H1 (cell line): ENCODE measurements around the gene AIFM2. TPM values are rescaled to one million over a fixed set of nuclear protein-coding genes. Genes with fewer than 3 reads are reported as not detected.

Experiments used
- CTCF ChIA-PET: fragments of 300-600 bp; sonication (Branson Sonifier 250); formaldehyde crosslinking; loops from one replicate; lab custom pipeline; 2021; ENCODE audit not compliant: partially characterized antibody; lab: Charles Lee
- POLR2A ChIA-PET: fragments of 300-600 bp; sonication (Branson Sonifier 250); formaldehyde crosslinking; loops from one replicate; lab custom pipeline; 2021; ENCODE audit warnings: inconsistent platforms; ENCODE audit not compliant: partially characterized antibody; lab: Charles Lee
- DNase-seq, 2 experiments: peaks; one replicate each; pipeline versions ENCODE4 v3.0.0 to v3.0.0-alpha.2; 2010 to 2022; ENCODE audit warnings: low spot score in 2 of 2, low read depth in 1 of 2, mixed read lengths in 1 of 2
- FAIRE-seq: peaks from 2 replicates; lab custom pipeline; 2011; peaks lifted over from hg19 to GRCh38; lab: Jason Lieb, UNC
- H2AFZ ChIP-seq: 2 replicates; pipeline ENCODE4 v1.8.1; 2012; ENCODE audit warnings: low read length, inconsistent platforms
- H2AK5ac ChIP-seq: 2 replicates; pipeline ENCODE4 v1.6.1; 2013; ENCODE audit warnings: low read depth, low read length
- H2BK120ac ChIP-seq: replicated peaks from 2 replicates; pipeline ENCODE3; 2013; ENCODE audit warnings: low read depth, low read length, inconsistent platforms
- H2BK12ac ChIP-seq: 2 replicates; pipeline ENCODE4 v1.6.1; 2013; ENCODE audit warnings: low read depth, low read length
- H2BK15ac ChIP-seq: 2 replicates; pipeline ENCODE4 v1.6.1; 2013; ENCODE audit warnings: low read length
- H2BK20ac ChIP-seq: 2 replicates; pipeline ENCODE4 v1.6.1; 2013; ENCODE audit warnings: low read length
- H2BK5ac ChIP-seq: 2 replicates; pipeline ENCODE4 v1.6.1; 2013; ENCODE audit warnings: low read depth, low read length
- H3K14ac ChIP-seq: 2 replicates; pipeline ENCODE4 v1.6.1; 2013; ENCODE audit warnings: inconsistent platforms; ENCODE audit not compliant: insufficient read length
- H3K18ac ChIP-seq: 2 replicates; pipeline ENCODE4 v1.6.1; 2013; ENCODE audit warnings: low read length; ENCODE audit errors: extremely low read depth
- H3K23ac ChIP-seq: 2 replicates; pipeline ENCODE4 v1.6.1; 2013; ENCODE audit warnings: inconsistent platforms; ENCODE audit not compliant: insufficient read length
- H3K23me2 ChIP-seq: 2 replicates; pipeline ENCODE4 v1.6.1; 2013; ENCODE audit warnings: low read depth, low read length
- H3K27ac ChIP-seq: 2 replicates; pipeline ENCODE4 v1.6.1; 2011; ENCODE audit warnings: low read depth, low read length, inconsistent platforms
- H3K27me3 ChIP-seq, 4 experiments: replicated peaks in 1 of 4; 1 replicate in 1 of 4; 2 replicates in 3 of 4; pipeline versions ENCODE4 v1.6.1 to v1.8.1; 2011 to 2013; ENCODE audit warnings: low read length in 3 of 4, mild to moderate bottlenecking in 3 of 4, inconsistent platforms in 2 of 4, mixed read lengths in 2 of 4, moderate library complexity in 1 of 4; ENCODE audit not compliant: control insufficient read depth in 3 of 4, insufficient read depth in 3 of 4; ENCODE audit errors: extremely low read depth in 1 of 4
- H3K36me3 ChIP-seq, 4 experiments: 2 replicates each; pipeline versions ENCODE4 v1.6.1 to v1.8.1; 2011 to 2013; ENCODE audit warnings: mild to moderate bottlenecking in 4 of 4, low read length in 3 of 4, moderate library complexity in 2 of 4, control low read depth in 1 of 4, inconsistent platforms in 1 of 4; ENCODE audit not compliant: insufficient read depth in 4 of 4, control insufficient read depth in 2 of 4
- H3K4ac ChIP-seq: replicated peaks from 2 replicates; pipeline ENCODE3; 2013; ENCODE audit warnings: low read length, low read depth, mixed read lengths, inconsistent platforms; ENCODE audit not compliant: insufficient read length
- H3K4me1 ChIP-seq, 4 experiments: replicated peaks in 1 of 4; 1 replicate in 1 of 4; 2 replicates in 3 of 4; pipeline versions ENCODE4 v1.6.1 to v1.8.1; 2011 to 2013; ENCODE audit warnings: low read length in 3 of 4, inconsistent platforms in 2 of 4, mixed read lengths in 1 of 4; ENCODE audit not compliant: insufficient read depth in 4 of 4, control insufficient read depth in 3 of 4
- H3K4me2 ChIP-seq, 2 experiments: 2 replicates each; pipeline versions ENCODE4 v1.6.1 to v1.8.1; 2011 to 2013; ENCODE audit warnings: low read depth in 2 of 2, low read length in 2 of 2, control low read depth in 1 of 2, inconsistent platforms in 1 of 2, mild to moderate bottlenecking in 1 of 2; ENCODE audit not compliant: insufficient read depth in 1 of 2
- H3K4me3 ChIP-seq, 4 experiments: fragments of 200-600, 300-600 bp in 1 of 4; sonication (generic), shearing (Covaris generic), sonication (Bioruptor Twin) in 1 of 4; 2 replicates each; pipeline versions ENCODE4 v1.5.1 to v1.8.1; 2011 to 2016; ENCODE audit warnings: low read length in 4 of 4, low read depth in 3 of 4, control low read depth in 2 of 4, inconsistent platforms in 2 of 4, mild to moderate bottlenecking in 2 of 4, mixed read lengths in 1 of 4, moderate library complexity in 1 of 4; ENCODE audit not compliant: insufficient read depth in 2 of 4; ENCODE audit errors: extremely low read depth in 1 of 4
- H3K56ac ChIP-seq: replicated peaks from 2 replicates; pipeline ENCODE3; 2013; ENCODE audit warnings: low read depth, mild to moderate bottlenecking, mixed read lengths, low read length, inconsistent platforms; ENCODE audit not compliant: insufficient read length
- H3K79me1 ChIP-seq: 2 replicates; pipeline ENCODE4 v1.6.1; 2013; ENCODE audit warnings: low read depth, low read length, control low read depth
- H3K79me2 ChIP-seq, 2 experiments: 2 replicates each; pipeline versions ENCODE4 v1.6.1 to v1.8.1; 2012 to 2013; ENCODE audit warnings: low read length in 2 of 2, mild to moderate bottlenecking in 2 of 2, inconsistent platforms in 1 of 2; ENCODE audit not compliant: insufficient read depth in 2 of 2, control insufficient read depth in 1 of 2
- H3K9ac ChIP-seq, 4 experiments: replicated peaks in 1 of 4; 1 replicate in 1 of 4; 2 replicates in 3 of 4; pipeline versions ENCODE4 v1.6.1 to v1.8.1; 2011 to 2013; ENCODE audit warnings: low read depth in 3 of 4, low read length in 3 of 4, control low read depth in 2 of 4, mild to moderate bottlenecking in 2 of 4, moderate library complexity in 2 of 4, inconsistent platforms in 1 of 4; ENCODE audit errors: extremely low read depth in 1 of 4
- H3K9me3 ChIP-seq, 2 experiments: 2 replicates each; pipeline versions ENCODE4 v1.6.1 to v1.8.1; 2012 to 2013; ENCODE audit warnings: mild to moderate bottlenecking in 2 of 2, moderate library complexity in 2 of 2, control low read depth in 1 of 2, inconsistent platforms in 1 of 2, low read depth in 1 of 2, low read length in 1 of 2, mixed read lengths in 1 of 2; ENCODE audit not compliant: insufficient read depth in 2 of 2
- H4K20me1 ChIP-seq, 2 experiments: replicated peaks in 1 of 2; 2 replicates each; pipeline versions ENCODE3 to v1.8.1; 2011 to 2013; ENCODE audit warnings: inconsistent platforms in 2 of 2, low read length in 2 of 2, mild to moderate bottlenecking in 1 of 2; ENCODE audit not compliant: insufficient read depth in 2 of 2, control insufficient read depth in 1 of 2
- H4K5ac ChIP-seq: 2 replicates; pipeline ENCODE4 v1.6.1; 2013; ENCODE audit warnings: low read length, low read depth, mixed read lengths, inconsistent platforms; ENCODE audit not compliant: insufficient read length
- H4K8ac ChIP-seq: 2 replicates; pipeline ENCODE4 v1.8.0; 2013; ENCODE audit warnings: mild to moderate bottlenecking, moderate library complexity, low read length, inconsistent platforms; ENCODE audit not compliant: insufficient read depth; ENCODE audit errors: extremely low read depth
- H4K91ac ChIP-seq: replicated peaks from 2 replicates; pipeline ENCODE3; 2013; ENCODE audit warnings: low read length, mixed read lengths, inconsistent platforms; ENCODE audit not compliant: insufficient read length
- RNF2 ChIP-seq: fragments of 200-900, 300-1000 bp; sonication (generic); IDR thresholded peaks from 2 replicates; pipeline ENCODE4 v1.7.1; 2016; ENCODE audit warnings: borderline replicate concordance, low read depth, mild to moderate bottlenecking, antibody characterized with exemption, low read length; ENCODE audit not compliant: poor library complexity, severe bottlenecking; ENCODE audit errors: missing control alignments
- WGBS, 2 experiments: shearing (Covaris generic) in 1 of 2; methylation state at CpG; one replicate each; pipeline versions ENCODE4 v1.1.6 to v1.1.7; 2013 to 2015; ENCODE audit warnings: low lambda C conversion rate in 2 of 2, mixed read lengths in 2 of 2, inconsistent platforms in 1 of 2, low coverage in 1 of 2, missing lambda C conversion rate in 1 of 2; ENCODE audit not compliant: insufficient replicate concordance in 2 of 2, insufficient coverage in 1 of 2, insufficient read length in 1 of 2; ENCODE audit errors: extremely low coverage in 1 of 2, missing lambda C conversion rate in 1 of 2; 5-methylcytosine and 5-hydroxymethylcytosine counted together
- polyA plus RNA-seq, 7 experiments: library from polyadenylated mRNA; depleted of rRNA in 3 of 7; stranded (reverse) in 5 of 7; unstranded in 2 of 7; fragments of >200 nt in 5 of 7; fragments of 200-250 nt in 2 of 7; gene quantifications; 1 replicate in 5 of 7; 2 replicates in 1 of 7; 4 replicates in 1 of 7; pipeline versions ENCODE4 v1.2.1 to v1.2.3, GENCODE V29; 2011 to 2013; ENCODE audit warnings: missing spikeins in 2 of 7, mixed read lengths in 2 of 7
- total RNA-seq: library from RNA; stranded (reverse); fragmentation: NEBNext Ultra II Directional; extraction: Animal tissue kit (Norgen Biotek cat#: 25700); gene quantifications from 2 replicates; pipeline ENCODE4 v1.2.1, GENCODE V29; 2021
- TF ChIP-seq, protein P1 (sequence below), 3 experiments: IDR thresholded peaks; 1 replicate in 2 of 3; 2 replicates in 1 of 3; pipeline versions ENCODE4 v1.5.1 to v1.6.1; 2011; ENCODE audit warnings: low read length in 3 of 3, mild to moderate bottlenecking in 3 of 3, inconsistent platforms in 2 of 3, low read depth in 1 of 3, moderate library complexity in 1 of 3; ENCODE audit not compliant: insufficient read depth in 1 of 3; ENCODE audit errors: control extremely low read depth in 1 of 3

Gene AIFM2
- total and polyA plus RNA-seq, 2 of the 8 experiments (the other 6 are each of a cell fraction or from before 2014, with no cell fraction given): 4.0 TPM

DNA sequence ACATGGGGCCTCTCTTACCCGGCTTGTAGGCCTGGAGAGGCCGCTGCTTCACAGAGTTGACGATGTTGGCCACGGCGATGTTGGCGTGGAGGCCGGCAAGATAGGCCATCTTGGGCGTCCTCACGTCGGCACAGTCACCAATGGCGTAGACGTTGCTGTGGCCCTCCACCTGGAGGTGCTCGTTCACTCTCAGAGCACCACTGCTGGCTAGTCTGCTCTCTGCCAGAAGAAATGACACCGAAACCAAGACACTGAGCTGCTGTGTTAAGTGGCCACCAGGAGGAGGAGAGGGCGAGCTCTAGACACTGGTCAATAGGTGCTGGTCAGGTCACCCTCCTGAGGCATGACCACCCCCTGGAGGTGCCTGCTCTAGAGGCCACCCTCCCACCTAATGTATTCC lies 17.7 kb downstream of the AIFM2 start:
- POLR2A ChIA-PET: interaction anchor here (1.0 to 3.6 kb wide), 3 partner anchors 11 to 182 kb away, joined by 3 to 15 read pairs (median 13); partner anchors contain the start of gene TYSND1
- no peaks in the 10 kb centered on the region for H3K27me3 ChIP-seq
- no peak overlapping the region for H3K14ac ChIP-seq
- H3K4ac ChIP-seq: no peak overlapping the region
- no peak overlapping the region for H2BK20ac ChIP-seq
- no peak overlapping the region for H3K56ac ChIP-seq
- no peak overlapping the region for H3K23ac ChIP-seq
- no peaks in the 10 kb centered on the region; a peak in 1 of 8 replicates for H3K36me3 ChIP-seq
- H3K4me2 ChIP-seq: no peak overlapping the region
- H3K18ac ChIP-seq: no peak overlapping the region
- no peak for FAIRE-seq
- no peak overlapping the region for H2BK5ac ChIP-seq
- no peak overlapping the region for H4K5ac ChIP-seq
- H3K4me3 ChIP-seq: no peak overlapping the region
- TF ChIP-seq, protein P1, sequence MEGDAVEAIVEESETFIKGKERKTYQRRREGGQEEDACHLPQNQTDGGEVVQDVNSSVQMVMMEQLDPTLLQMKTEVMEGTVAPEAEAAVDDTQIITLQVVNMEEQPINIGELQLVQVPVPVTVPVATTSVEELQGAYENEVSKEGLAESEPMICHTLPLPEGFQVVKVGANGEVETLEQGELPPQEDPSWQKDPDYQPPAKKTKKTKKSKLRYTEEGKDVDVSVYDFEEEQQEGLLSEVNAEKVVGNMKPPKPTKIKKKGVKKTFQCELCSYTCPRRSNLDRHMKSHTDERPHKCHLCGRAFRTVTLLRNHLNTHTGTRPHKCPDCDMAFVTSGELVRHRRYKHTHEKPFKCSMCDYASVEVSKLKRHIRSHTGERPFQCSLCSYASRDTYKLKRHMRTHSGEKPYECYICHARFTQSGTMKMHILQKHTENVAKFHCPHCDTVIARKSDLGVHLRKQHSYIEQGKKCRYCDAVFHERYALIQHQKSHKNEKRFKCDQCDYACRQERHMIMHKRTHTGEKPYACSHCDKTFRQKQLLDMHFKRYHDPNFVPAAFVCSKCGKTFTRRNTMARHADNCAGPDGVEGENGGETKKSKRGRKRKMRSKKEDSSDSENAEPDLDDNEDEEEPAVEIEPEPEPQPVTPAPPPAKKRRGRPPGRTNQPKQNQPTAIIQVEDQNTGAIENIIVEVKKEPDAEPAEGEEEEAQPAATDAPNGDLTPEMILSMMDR (IDR thresholded peaks at IDR 0.05; ENCODE audit: control extremely low read depth in 1 of 3, insufficient read depth in 1 of 3, low read depth in 1 of 3, low read length in 3 of 3): peak; percentile 20 to 39 (median 27); a peak in 2 of 4 replicates
- TF ChIP-seq RNF2: no peak
- TF ChIP-seq, all 59 proteins: peak for 1
- no peak overlapping the region for H2BK15ac ChIP-seq
- no peak overlapping the region for H3K27ac ChIP-seq
- no peaks in the 10 kb centered on the region for H3K79me2 ChIP-seq
- DNase-seq: no peak
- CTCF ChIA-PET: interaction anchor here (0.7 to 11.0 kb wide), 37 partner anchors 9 to 424 kb away, joined by 3 to 155 read pairs (median 6); partner anchors contain the start of genes AIFM2, MACROH2A2 and TYSND1
- no peak overlapping the region for H2AFZ ChIP-seq
- H3K9ac ChIP-seq: no peak overlapping the region
- H4K91ac ChIP-seq: no peak overlapping the region
- H2AK5ac ChIP-seq: no peak overlapping the region
- H2BK120ac ChIP-seq: no peak overlapping the region
- H3K23me2 ChIP-seq: no peaks in the 10 kb centered on the region
- no peak overlapping the region for H2BK12ac ChIP-seq
- no peaks in the 10 kb centered on the region for H3K9me3 ChIP-seq
- 96% methylated on average over 15 of the region's 15 CpGs; no CpG with 5 or more reads in 1 of the 2 experiments for WGBS, 2 experiments
- H4K20me1 ChIP-seq: no peaks in the 10 kb centered on the region
- no peaks in the 10 kb centered on the region for H3K79me1 ChIP-seq
- H4K8ac ChIP-seq: no peak overlapping the region
- H3K4me1 ChIP-seq: no peaks in the 10 kb centered on the region; a peak in 1 of 7 replicates
